Measurements from ENCODE around the gene EPN3. TPM values are rescaled to one million over a fixed set of nuclear protein-coding genes. Genes with fewer than 3 reads are reported as not detected.

The EPN3 gene
- total and polyA plus RNA-seq, 2 donors (not counting 1 experiment from before 2014, with no cell fraction given) = not detected

GRCh38 chr17:50573866-50574611 is 41.5 kb downstream of the EPN3 start:
- H4K20me1 ChIP-seq (ENCODE audit: control insufficient read depth, insufficient read depth, low read length, poor library complexity, severe bottlenecking) = no peaks in the 10 kb centered on the region
- no peak overlapping the region for H3K27ac ChIP-seq (ENCODE audit: low read length in 2 of 2)
- H3K27ac Mint-ChIP-seq = no peak overlapping the region
- ChIA-PET CTCF (interaction anchor here (0.6 kb wide), 1 partner anchor 378 kb away, joined by 3 read pairs; no protein-coding TSS in a partner anchor), POLR2A (no interaction called here)
- H3K4me1 ChIP-seq (ENCODE audit: control insufficient read depth in 2 of 2, insufficient read depth in 2 of 2, low read length in 2 of 2) = no peaks in the 10 kb centered on the region
- no peak overlapping the region for H3K4me3 Mint-ChIP-seq
- peaks cover 0 to 5% (median 0%) of the 10 kb centered on the region in 4 experiments for H3K27me3 ChIP-seq (replicated peaks in 1 of 4; ENCODE audit: control extremely low read depth in 1 of 4, control insufficient read depth in 3 of 4, insufficient read depth in 4 of 4, low read length in 3 of 4)
- no peaks in the 10 kb centered on the region for H3K36me3 ChIP-seq (replicated peaks in 1 of 2; ENCODE audit: control extremely low read depth in 1 of 2, control insufficient read depth in 1 of 2, extremely low read depth in 1 of 2, insufficient read depth in 2 of 2, low read length in 1 of 2)
- H3K27me3 Mint-ChIP-seq = peaks cover 36% of the 10 kb centered on the region
- 94% methylated on average over 7 of the region's 12 CpGs for WGBS (ENCODE audit: insufficient coverage)
- no peak overlapping the region for H3K4me3 ChIP-seq (ENCODE audit: control extremely low read depth in 1 of 5, extremely low read depth in 1 of 5, insufficient read depth in 1 of 5, low read depth in 2 of 5, low read length in 4 of 5)
- DNase-seq (no peak), ATAC-seq (ENCODE audit: low read depth) (no peak)
- no peak for TF ChIP-seq CTCF (IDR thresholded peaks at IDR 0.05)
- no peak for TF ChIP-seq EZH2 (IDR thresholded peaks at IDR 0.05; ENCODE audit: borderline replicate concordance, insufficient read depth, low read depth, low read length, poor library complexity, severe bottlenecking)
- H3K9me3 Mint-ChIP-seq (ENCODE audit: insufficient read depth) = no peaks in the 10 kb centered on the region
- H3K4me2 ChIP-seq (replicated peaks; ENCODE audit: low read depth, low read length, poor library complexity, severe bottlenecking) = no peak overlapping the region
- intact Hi-C loops (cut with micrococcal nuclease) = no loop called here
- H3K9me3 ChIP-seq (ENCODE audit: control extremely low read depth in 1 of 3, control insufficient read depth in 2 of 3, insufficient read depth in 1 of 3, low read length in 2 of 3) = no peaks in the 10 kb centered on the region
- H3K9ac ChIP-seq (ENCODE audit: low read length) = no peak overlapping the region
- no peaks in the 10 kb centered on the region for H3K79me2 ChIP-seq (ENCODE audit: control insufficient read depth, insufficient read depth, low read length)
- no peaks in the 10 kb centered on the region for H3K4me1 Mint-ChIP-seq
- no peak overlapping the region for H2AFZ ChIP-seq (ENCODE audit: insufficient read depth, low read depth, low read length, poor library complexity, severe bottlenecking)

GRCh38 chr17:50575581-50576210 is 43.2 kb downstream of the EPN3 start:
- Histone ChIP-seq H3K4me3 (ENCODE audit: control extremely low read depth in 1 of 5, extremely low read depth in 1 of 5, insufficient read depth in 1 of 5, low read depth in 2 of 5, low read length in 4 of 5) (no peak overlapping the region), H3K79me2 (ENCODE audit: control insufficient read depth, insufficient read depth, low read length) (no peaks in the 10 kb centered on the region), H4K20me1 (ENCODE audit: control insufficient read depth, insufficient read depth, low read length, poor library complexity, severe bottlenecking) (no peaks in the 10 kb centered on the region), H2AFZ (ENCODE audit: insufficient read depth, low read depth, low read length, poor library complexity, severe bottlenecking) (no peak overlapping the region), H3K4me2 (replicated peaks; ENCODE audit: low read depth, low read length, poor library complexity, severe bottlenecking) (no peak overlapping the region), H3K9ac (ENCODE audit: low read length) (no peak overlapping the region), H3K9me3 (ENCODE audit: control extremely low read depth in 1 of 3, control insufficient read depth in 2 of 3, insufficient read depth in 1 of 3, low read length in 2 of 3) (no peaks in the 10 kb centered on the region), H3K27ac (ENCODE audit: low read length in 2 of 2) (no peak overlapping the region), H3K27me3 (replicated peaks in 1 of 4; ENCODE audit: control extremely low read depth in 1 of 4, control insufficient read depth in 3 of 4, insufficient read depth in 4 of 4, low read length in 3 of 4) (peaks cover 0 to 8% (median 0%) of the 10 kb centered on the region in 4 experiments), H3K36me3 (replicated peaks in 1 of 2; ENCODE audit: control extremely low read depth in 1 of 2, control insufficient read depth in 1 of 2, extremely low read depth in 1 of 2, insufficient read depth in 2 of 2, low read length in 1 of 2) (no peaks in the 10 kb centered on the region), H3K4me1 (ENCODE audit: control insufficient read depth in 2 of 2, insufficient read depth in 2 of 2, low read length in 2 of 2) (no peaks in the 10 kb centered on the region)
- WGBS (ENCODE audit: insufficient coverage) = 89% methylated on average over 33 of the region's 33 CpGs
- Mint-ChIP-seq H3K9me3 (ENCODE audit: insufficient read depth) (no peaks in the 10 kb centered on the region), H3K27ac (no peak overlapping the region), H3K27me3 (peaks cover 33% of the 10 kb centered on the region), H3K4me1 (no peaks in the 10 kb centered on the region), H3K4me3 (no peak overlapping the region)
- CTCF ChIA-PET = no interaction called here
- TF ChIP-seq CTCF (IDR thresholded peaks at IDR 0.05) (no peak), EZH2 (IDR thresholded peaks at IDR 0.05; ENCODE audit: borderline replicate concordance, insufficient read depth, low read depth, low read length, poor library complexity, severe bottlenecking) (no peak)
- intact Hi-C loops (cut with micrococcal nuclease) = no loop called here
- POLR2A ChIA-PET = no interaction called here
- DNase-seq = no peak
- no peak for ATAC-seq (ENCODE audit: low read depth)

All from B cell (primary cell).